GM10266 (cell line): Measurements from ENCODE around the gene SLC19A1.

Experiments used
- DNase-seq: peaks from one replicate; pipeline ENCODE4 v3.0.0; 2012; ENCODE audit errors: extremely low spot score
- TF ChIP-seq, protein P1 (sequence below): IDR thresholded peaks from 2 replicates; pipeline ENCODE4 v1.5.1; 2012; ENCODE audit warnings: mild to moderate bottlenecking, low read depth; ENCODE audit not compliant: control insufficient read depth, insufficient read depth; ENCODE audit errors: missing control alignments

The SLC19A1 gene

GRCh38 chr21:45454060-45454925, 87.9 kb downstream of the SLC19A1 start:
- TF ChIP-seq, protein P1, sequence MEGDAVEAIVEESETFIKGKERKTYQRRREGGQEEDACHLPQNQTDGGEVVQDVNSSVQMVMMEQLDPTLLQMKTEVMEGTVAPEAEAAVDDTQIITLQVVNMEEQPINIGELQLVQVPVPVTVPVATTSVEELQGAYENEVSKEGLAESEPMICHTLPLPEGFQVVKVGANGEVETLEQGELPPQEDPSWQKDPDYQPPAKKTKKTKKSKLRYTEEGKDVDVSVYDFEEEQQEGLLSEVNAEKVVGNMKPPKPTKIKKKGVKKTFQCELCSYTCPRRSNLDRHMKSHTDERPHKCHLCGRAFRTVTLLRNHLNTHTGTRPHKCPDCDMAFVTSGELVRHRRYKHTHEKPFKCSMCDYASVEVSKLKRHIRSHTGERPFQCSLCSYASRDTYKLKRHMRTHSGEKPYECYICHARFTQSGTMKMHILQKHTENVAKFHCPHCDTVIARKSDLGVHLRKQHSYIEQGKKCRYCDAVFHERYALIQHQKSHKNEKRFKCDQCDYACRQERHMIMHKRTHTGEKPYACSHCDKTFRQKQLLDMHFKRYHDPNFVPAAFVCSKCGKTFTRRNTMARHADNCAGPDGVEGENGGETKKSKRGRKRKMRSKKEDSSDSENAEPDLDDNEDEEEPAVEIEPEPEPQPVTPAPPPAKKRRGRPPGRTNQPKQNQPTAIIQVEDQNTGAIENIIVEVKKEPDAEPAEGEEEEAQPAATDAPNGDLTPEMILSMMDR = no peak

DNA sequence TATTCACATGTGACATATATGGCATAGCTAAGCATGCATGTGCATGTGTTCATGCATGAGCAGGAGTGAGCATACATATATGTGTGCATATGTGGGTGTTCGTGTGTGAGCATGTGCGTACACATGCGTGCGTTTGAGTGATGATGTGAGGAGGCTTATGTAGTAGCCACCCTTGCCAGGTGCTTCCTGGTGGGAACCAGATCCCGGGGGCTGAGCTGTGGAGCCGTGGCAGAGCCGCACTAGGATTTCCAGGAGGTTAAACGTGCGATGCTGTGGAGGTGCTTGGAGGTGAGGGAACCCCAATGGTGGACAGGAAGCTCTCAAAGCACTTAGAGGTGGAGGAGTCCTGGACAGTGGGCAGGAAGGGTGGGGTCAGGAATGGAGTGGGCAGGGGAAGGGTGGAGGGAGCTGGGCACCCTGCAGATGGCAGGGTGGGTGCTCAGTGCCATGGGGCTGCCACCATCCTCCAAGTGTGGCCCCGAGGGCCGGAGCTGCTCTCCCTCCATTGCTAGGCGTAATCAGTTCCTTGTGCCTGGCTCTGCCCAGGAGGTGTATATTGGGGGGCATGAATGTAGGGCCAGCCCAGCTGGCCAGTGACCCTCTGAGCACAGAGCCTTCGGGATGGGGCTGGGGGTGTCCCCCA, 88.8 kb downstream of the SLC19A1 start:
- no peak for DNase-seq
- TF ChIP-seq, protein P1 = no peak

More at GRCh38 chr21:45454060-45454925, 87.9 kb downstream of the SLC19A1 start:
- DNase-seq = no peak

GRCh38 chr21:45452696-45453307, 89.4 kb downstream of the SLC19A1 start:
- no peak for DNase-seq
- TF ChIP-seq, protein P1 = no peak

- no peak for DNase-seq
- TF ChIP-seq, protein P1 = no peak
Measured at GRCh38 chr21:45451771-45452182, 90.5 kb downstream of the SLC19A1 start.

DNA sequence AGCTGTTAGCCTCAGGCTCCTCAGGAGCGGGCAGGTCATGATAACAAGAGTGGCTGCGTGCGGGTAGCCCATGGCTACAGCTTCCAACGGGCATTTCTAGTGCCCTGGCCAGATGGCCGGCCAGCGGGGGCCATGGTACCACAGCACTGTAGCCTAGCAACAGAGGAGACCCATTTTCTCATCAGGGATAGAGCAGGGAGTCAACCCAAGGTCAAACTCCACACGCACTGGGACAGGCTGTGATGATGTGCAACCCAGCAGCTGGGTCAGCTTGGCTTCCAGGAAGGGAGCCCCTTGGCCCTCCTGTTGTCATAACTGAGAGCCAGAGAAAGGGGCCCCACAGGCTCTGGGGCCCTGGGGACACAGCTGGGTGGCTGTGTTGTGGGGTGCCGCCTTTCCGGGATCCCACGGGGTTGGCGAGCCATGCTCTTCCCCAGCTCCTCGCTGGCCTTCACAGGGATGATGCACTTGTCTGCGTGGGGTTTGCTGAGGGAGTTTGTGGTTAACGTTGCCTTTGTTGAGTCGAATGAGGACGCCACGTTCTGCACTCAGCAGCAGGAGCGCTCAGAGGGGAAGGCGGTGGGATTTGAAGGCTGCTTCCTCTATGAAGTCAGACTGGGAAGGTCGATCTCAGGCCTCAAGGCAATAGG, 91.0 kb downstream of the SLC19A1 start:
- DNase-seq = no peak
- TF ChIP-seq, protein P1 = no peak

GRCh38 chr21:45450423-45451090, 91.7 kb downstream of the SLC19A1 start:
- DNase-seq = no peak
- TF ChIP-seq, protein P1 = no peak
